GM21786 (cell line): ENCODE results near the gene SRCAP.
"Not testable (repeated sequence)": the region's sequence is repeated elsewhere in the genome, so short reads cannot be mapped to it uniquely, and the experiment has no call there.

Experiments
- ATAC-seq: cut with Tn5 transposase; IDR thresholded peaks from one replicate; pipeline ENCODE4 v1.9.1; 2021; ENCODE audit not compliant: unreplicated experiment

Gene SRCAP

GRCh38 chr16:30663820-30664219, 35.2 kb upstream of the SRCAP start:
- no peak for ATAC-seq

- no peak for ATAC-seq
These were observed 34.3 kb upstream of the SRCAP start for GRCh38 chr16:30664616-30665109.

- ATAC-seq = no peak
These were observed 33.7 kb upstream of the SRCAP start for GRCh38 chr16:30665155-30665829.

DNA sequence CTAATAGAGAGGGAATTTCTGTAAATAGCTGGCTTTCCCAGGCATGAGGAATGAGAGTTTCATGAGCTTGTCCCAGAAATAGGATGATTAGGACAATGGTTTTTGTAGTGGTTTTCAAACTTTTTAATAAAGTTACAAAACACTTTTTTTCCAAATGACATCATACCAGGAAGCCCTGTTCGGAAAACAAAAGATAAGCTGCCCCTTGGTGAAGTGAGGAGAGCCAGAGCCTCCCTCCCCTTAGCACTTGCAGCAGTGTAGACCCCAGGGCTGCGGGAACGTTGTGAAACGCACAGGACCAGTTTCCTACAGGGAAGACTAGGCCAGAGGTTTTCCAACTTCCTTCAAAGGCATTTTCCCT, 33.2 kb upstream of the SRCAP start:
- no peak for ATAC-seq

DNA sequence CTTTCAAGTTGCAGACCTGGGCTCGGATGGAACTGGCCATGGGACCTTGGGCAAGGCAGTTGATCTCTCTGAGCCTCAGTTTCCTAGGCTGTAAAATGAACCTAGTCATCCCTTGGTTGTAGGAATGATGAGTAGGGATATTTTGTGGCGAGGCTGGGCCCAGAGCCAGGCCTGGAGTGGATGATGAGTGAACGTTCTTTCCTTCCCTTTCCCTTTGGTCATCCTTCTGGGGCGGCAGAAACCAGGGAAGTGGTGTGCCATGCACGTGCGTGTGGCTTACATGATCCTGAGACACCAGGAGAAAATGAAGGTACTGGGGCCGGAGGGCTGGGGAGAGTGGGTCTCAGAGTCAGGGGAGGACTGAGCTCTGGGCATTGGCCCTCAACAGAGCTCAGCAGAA, 32.3 kb upstream of the SRCAP start:
- no peak for ATAC-seq

DNA sequence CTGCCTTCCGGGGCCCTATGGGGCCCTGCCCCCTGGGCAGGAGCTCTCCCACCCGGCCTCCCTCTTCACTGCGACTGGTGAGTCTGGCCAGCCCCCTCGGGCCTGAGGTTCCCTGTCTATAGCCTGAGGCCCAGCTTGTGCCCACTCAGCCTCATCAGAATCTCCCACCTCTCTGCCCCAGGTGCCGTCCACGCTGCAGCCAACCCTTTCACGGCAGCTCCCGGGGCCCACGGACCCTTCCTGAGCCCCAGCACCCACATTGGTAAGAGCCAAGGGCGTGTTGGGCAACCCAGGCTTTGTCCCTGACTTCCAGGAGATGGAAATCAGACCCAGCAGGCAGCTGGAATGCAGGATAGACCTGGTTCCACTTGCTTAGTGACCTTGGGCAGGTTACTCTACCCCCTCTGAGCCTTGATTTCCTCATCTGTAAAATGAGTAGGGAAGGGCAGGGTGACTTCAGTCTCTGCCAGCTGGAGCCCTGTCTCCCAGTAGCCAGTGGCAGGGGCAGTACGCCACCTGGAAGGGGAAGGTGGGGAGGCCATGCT, 31.5 kb upstream of the SRCAP start:
- ATAC-seq = no peak

DNA sequence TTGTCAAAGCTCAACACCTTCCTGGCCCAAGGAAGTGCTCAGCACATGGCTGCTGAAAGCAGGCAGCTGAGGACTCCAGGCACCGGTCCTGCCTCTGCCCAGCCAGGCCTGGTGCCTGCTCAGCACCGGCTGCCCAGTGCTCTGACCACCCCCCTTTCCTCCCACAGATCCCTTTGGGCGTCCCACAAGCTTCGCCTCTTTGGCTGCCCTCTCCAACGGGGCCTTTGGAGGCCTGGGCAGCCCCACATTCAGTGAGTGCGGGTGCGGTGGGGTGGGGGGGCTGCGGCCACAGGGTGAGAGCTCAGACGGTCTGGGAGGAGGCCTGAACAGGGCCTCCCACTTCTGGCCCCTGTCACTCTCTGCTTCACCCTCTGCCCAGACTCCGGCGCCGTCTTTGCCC, 30.6 kb upstream of the SRCAP start:
- ATAC-seq = no peak

GRCh38 chr16:30669026-30669902, 29.7 kb upstream of the SRCAP start:
- no peak for ATAC-seq

GRCh38 chr16:30669903-30670824, 28.8 kb upstream of the SRCAP start:
- ATAC-seq = no peak

- no peak for ATAC-seq
These were observed 23.8 kb upstream of the SRCAP start for GRCh38 chr16:30675143-30675542.

- ATAC-seq = no peak
These were observed 20.9 kb upstream of the SRCAP start for GRCh38 chr16:30677931-30678585.

- no peak for ATAC-seq
These were observed 20.4 kb upstream of the SRCAP start for GRCh38 chr16:30678586-30678970.

GRCh38 chr16:30680326-30680725, 18.6 kb upstream of the SRCAP start:
- no peak for ATAC-seq

GRCh38 chr16:30688701-30689100, 10.3 kb upstream of the SRCAP start:
- ATAC-seq = no peak

- ATAC-seq = no peak
These were observed 7.1 kb upstream of the SRCAP start for GRCh38 chr16:30691907-30692306.

GRCh38 chr16:30692396-30693064, 6.4 kb upstream of the SRCAP start:
- ATAC-seq = no peak

DNA sequence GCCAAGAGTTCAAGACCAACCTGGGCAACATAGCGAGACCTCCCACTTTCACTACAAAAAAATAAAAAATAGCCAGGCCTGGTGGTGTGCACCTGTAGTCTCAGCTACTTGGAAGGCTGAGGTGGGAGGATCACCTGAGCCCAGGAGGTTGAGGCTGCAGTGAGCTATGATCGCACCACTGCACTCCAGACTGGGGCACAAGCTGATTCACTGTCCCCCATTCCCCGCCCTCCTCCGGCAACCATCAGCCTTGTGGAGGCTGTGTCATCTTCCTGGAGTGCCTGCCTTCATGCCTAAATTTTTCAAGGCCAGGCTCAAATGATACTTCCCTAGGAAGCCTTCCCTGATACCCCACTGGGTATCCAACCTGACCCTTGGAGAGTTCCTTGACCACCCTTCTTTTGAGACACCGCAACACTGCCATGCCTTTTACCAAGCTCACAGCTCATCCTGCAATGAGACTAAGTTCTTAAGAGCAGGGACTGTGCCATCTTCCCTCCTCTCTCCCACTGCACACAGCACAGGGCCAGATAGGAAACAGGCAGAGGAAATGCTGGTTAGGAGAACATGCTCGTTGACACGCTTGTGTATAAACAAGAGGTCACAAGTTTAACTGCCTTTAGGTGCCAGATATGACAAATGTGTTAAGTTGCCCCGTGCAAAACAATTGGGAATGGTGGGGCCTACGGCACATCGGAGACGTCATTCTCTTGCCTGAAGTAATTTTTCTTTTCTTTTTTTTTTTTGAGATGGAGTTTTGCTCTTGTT, 3.9 kb upstream of the SRCAP start:
- no peak for ATAC-seq

- not testable (repeated sequence) for ATAC-seq
These were observed 2.3 kb upstream of the SRCAP start for GRCh38 chr16:30696646-30697045.
